Measurements from ENCODE around the gene PTH1R. TPM values are rescaled to one million over a fixed set of nuclear protein-coding genes. Genes with fewer than 3 reads are reported as not detected.

The PTH1R gene
- total and polyA plus RNA-seq, 2 donors (not counting 1 experiment from before 2014, with no cell fraction given) = 0.67 to 4.3 TPM

- Histone ChIP-seq H3K27me3 (ENCODE audit: control insufficient read depth, insufficient read depth, low read length) (no peaks in the 10 kb centered on the region), H3K4me3 (replicated peaks in 1 of 4; ENCODE audit: control extremely low read depth in 1 of 4, insufficient read depth in 1 of 4, low read depth in 3 of 4, low read length in 4 of 4) (no peak overlapping the region), H3K9ac (ENCODE audit: insufficient read depth, low read length) (no peak overlapping the region), H3K36me3 (ENCODE audit: control insufficient read depth, insufficient read depth, low read length) (no peaks in the 10 kb centered on the region), H3K9me3 (ENCODE audit: control insufficient read depth, insufficient read depth, low read depth, low read length) (no peaks in the 10 kb centered on the region), H3K27ac (ENCODE audit: insufficient read depth, low read length) (no peak overlapping the region), H3K4me2 (ENCODE audit: extremely low read depth, insufficient read depth, low read length) (no peak overlapping the region), H3K79me2 (ENCODE audit: control insufficient read depth, insufficient read depth, low read length) (no peaks in the 10 kb centered on the region), H4K20me1 (ENCODE audit: control insufficient read depth, extremely low read depth, insufficient read depth, low read length) (no peaks in the 10 kb centered on the region), H3K4me1 (ENCODE audit: control insufficient read depth, extremely low read depth, insufficient read depth, low read length) (no peaks in the 10 kb centered on the region), H2AFZ (ENCODE audit: low read length) (no peak overlapping the region)
- DNase-seq (ENCODE audit: low read depth in 2 of 2) = no peak
- TF ChIP-seq EZH2 (IDR thresholded peaks at IDR 0.05; ENCODE audit: low read length, missing control alignments) = no peak
- no peak for TF ChIP-seq CTCF (conservative IDR thresholded peaks at IDR 0.05 in 1 of 2, IDR thresholded peaks at IDR 0.05 in 1 of 2; ENCODE audit: low read depth in 1 of 2, low read length in 2 of 2)
Observed at GRCh38 chr3:46835054-46835453, 42.5 kb upstream of the PTH1R start.

DNA sequence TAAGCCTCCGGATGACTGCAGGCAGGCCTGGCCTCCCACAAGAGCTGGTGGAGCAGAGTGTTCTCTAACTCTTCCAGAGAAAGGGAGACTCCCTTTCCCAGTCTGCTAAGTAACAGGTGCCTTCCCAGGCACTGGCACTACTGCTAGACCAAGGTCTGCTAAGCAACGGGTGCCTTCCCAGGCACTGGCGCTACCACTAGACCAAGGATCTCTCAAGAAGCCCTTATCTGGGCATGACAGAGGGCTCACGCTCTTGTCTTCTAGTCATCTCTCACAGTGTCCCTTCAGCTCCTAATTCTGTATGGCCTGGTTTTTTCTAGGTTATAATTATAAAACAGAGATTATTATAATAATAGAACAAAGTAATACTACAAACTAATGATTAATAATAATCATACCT lies 42.0 kb upstream of the PTH1R start:
- DNase-seq (ENCODE audit: low read depth in 2 of 2) = no peak
- Histone ChIP-seq H3K9ac (ENCODE audit: insufficient read depth, low read length) (no peak overlapping the region), H3K36me3 (ENCODE audit: control insufficient read depth, insufficient read depth, low read length) (no peaks in the 10 kb centered on the region), H2AFZ (ENCODE audit: low read length) (no peak overlapping the region), H3K79me2 (ENCODE audit: control insufficient read depth, insufficient read depth, low read length) (no peaks in the 10 kb centered on the region), H3K27me3 (ENCODE audit: control insufficient read depth, insufficient read depth, low read length) (no peaks in the 10 kb centered on the region), H3K4me3 (replicated peaks in 1 of 4; ENCODE audit: control extremely low read depth in 1 of 4, insufficient read depth in 1 of 4, low read depth in 3 of 4, low read length in 4 of 4) (no peak overlapping the region), H3K27ac (ENCODE audit: insufficient read depth, low read length) (no peak overlapping the region), H3K4me1 (ENCODE audit: control insufficient read depth, extremely low read depth, insufficient read depth, low read length) (no peaks in the 10 kb centered on the region), H4K20me1 (ENCODE audit: control insufficient read depth, extremely low read depth, insufficient read depth, low read length) (no peaks in the 10 kb centered on the region), H3K4me2 (ENCODE audit: extremely low read depth, insufficient read depth, low read length) (no peak overlapping the region), H3K9me3 (ENCODE audit: control insufficient read depth, insufficient read depth, low read depth, low read length) (no peaks in the 10 kb centered on the region)
- no peak for TF ChIP-seq EZH2 (IDR thresholded peaks at IDR 0.05; ENCODE audit: low read length, missing control alignments)
- TF ChIP-seq CTCF (conservative IDR thresholded peaks at IDR 0.05 in 1 of 2, IDR thresholded peaks at IDR 0.05 in 1 of 2; ENCODE audit: low read depth in 1 of 2, low read length in 2 of 2) = no peak

GRCh38 chr3:46838301-46838700 lies 39.2 kb upstream of the PTH1R start:
- Histone ChIP-seq H3K36me3 (ENCODE audit: control insufficient read depth, insufficient read depth, low read length) (no peaks in the 10 kb centered on the region), H3K4me3 (replicated peaks in 1 of 4; ENCODE audit: control extremely low read depth in 1 of 4, insufficient read depth in 1 of 4, low read depth in 3 of 4, low read length in 4 of 4) (no peak overlapping the region), H3K27ac (ENCODE audit: insufficient read depth, low read length) (no peak overlapping the region), H2AFZ (ENCODE audit: low read length) (no peak overlapping the region), H4K20me1 (ENCODE audit: control insufficient read depth, extremely low read depth, insufficient read depth, low read length) (no peaks in the 10 kb centered on the region), H3K4me2 (ENCODE audit: extremely low read depth, insufficient read depth, low read length) (no peak overlapping the region), H3K9ac (ENCODE audit: insufficient read depth, low read length) (no peak overlapping the region), H3K27me3 (ENCODE audit: control insufficient read depth, insufficient read depth, low read length) (no peaks in the 10 kb centered on the region), H3K79me2 (ENCODE audit: control insufficient read depth, insufficient read depth, low read length) (no peaks in the 10 kb centered on the region), H3K4me1 (ENCODE audit: control insufficient read depth, extremely low read depth, insufficient read depth, low read length) (no peaks in the 10 kb centered on the region), H3K9me3 (ENCODE audit: control insufficient read depth, insufficient read depth, low read depth, low read length) (no peaks in the 10 kb centered on the region)
- TF ChIP-seq EZH2 (IDR thresholded peaks at IDR 0.05; ENCODE audit: low read length, missing control alignments) (no peak), CTCF (conservative IDR thresholded peaks at IDR 0.05 in 1 of 2, IDR thresholded peaks at IDR 0.05 in 1 of 2; ENCODE audit: low read depth in 1 of 2, low read length in 2 of 2) (no peak)
- no peak for DNase-seq (ENCODE audit: low read depth in 2 of 2)
